ENCODE data around the gene FAM200B. TPM values are rescaled to one million over a fixed set of nuclear protein-coding genes. Genes with fewer than 3 reads are reported as not detected.

FAM200B gene
- total and polyA plus RNA-seq, 2 experiments from 2014 or later: 34.4 to 88.0 TPM

GRCh38 chr4:15667006-15667405, 14.6 kb upstream of the FAM200B start (continued):
- TF ChIP-seq, protein P1, sequence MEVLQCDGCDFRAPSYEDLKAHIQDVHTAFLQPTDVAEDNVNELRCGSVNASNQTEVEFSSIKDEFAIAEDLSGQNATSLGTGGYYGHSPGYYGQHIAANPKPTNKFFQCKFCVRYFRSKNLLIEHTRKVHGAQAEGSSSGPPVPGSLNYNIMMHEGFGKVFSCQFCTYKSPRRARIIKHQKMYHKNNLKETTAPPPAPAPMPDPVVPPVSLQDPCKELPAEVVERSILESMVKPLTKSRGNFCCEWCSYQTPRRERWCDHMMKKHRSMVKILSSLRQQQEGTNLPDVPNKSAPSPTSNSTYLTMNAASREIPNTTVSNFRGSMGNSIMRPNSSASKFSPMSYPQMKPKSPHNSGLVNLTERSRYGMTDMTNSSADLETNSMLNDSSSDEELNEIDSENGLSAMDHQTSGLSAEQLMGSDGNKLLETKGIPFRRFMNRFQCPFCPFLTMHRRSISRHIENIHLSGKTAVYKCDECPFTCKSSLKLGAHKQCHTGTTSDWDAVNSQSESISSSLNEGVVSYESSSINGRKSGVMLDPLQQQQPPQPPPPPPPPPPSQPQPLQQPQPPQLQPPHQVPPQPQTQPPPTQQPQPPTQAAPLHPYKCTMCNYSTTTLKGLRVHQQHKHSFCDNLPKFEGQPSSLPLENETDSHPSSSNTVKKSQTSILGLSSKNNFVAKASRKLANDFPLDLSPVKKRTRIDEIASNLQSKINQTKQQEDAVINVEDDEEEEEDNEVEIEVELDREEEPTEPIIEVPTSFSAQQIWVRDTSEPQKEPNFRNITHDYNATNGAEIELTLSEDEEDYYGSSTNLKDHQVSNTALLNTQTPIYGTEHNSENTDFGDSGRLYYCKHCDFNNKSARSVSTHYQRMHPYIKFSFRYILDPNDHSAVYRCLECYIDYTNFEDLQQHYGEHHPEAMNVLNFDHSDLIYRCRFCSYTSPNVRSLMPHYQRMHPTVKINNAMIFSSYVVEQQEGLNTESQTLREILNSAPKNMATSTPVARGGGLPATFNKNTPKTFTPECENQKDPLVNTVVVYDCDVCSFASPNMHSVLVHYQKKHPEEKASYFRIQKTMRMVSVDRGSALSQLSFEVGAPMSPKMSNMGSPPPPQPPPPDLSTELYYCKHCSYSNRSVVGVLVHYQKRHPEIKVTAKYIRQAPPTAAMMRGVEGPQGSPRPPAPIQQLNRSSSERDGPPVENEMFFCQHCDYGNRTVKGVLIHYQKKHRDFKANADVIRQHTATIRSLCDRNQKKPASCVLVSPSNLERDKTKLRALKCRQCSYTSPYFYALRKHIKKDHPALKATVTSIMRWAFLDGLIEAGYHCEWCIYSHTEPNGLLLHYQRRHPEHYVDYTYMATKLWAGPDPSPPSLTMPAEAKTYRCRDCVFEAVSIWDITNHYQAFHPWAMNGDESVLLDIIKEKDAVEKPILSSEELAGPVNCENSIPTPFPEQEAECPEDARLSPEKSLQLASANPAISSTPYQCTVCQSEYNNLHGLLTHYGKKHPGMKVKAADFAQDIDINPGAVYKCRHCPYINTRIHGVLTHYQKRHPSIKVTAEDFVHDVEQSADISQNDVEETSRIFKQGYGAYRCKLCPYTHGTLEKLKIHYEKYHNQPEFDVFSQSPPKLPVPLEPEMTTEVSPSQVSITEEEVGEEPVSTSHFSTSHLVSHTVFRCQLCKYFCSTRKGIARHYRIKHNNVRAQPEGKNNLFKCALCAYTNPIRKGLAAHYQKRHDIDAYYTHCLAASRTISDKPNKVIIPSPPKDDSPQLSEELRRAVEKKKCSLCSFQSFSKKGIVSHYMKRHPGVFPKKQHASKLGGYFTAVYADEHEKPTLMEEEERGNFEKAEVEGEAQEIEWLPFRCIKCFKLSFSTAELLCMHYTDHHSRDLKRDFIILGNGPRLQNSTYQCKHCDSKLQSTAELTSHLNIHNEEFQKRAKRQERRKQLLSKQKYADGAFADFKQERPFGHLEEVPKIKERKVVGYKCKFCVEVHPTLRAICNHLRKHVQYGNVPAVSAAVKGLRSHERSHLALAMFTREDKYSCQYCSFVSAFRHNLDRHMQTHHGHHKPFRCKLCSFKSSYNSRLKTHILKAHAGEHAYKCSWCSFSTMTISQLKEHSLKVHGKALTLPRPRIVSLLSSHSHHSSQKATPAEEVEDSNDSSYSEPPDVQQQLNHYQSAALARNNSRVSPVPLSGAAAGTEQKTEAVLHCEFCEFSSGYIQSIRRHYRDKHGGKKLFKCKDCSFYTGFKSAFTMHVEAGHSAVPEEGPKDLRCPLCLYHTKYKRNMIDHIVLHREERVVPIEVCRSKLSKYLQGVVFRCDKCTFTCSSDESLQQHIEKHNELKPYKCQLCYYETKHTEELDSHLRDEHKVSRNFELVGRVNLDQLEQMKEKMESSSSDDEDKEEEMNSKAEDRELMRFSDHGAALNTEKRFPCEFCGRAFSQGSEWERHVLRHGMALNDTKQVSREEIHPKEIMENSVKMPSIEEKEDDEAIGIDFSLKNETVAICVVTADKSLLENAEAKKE (CRISPR knock-in tag; IDR thresholded peaks at IDR 0.05): no peak
- TF ChIP-seq EZH2phosphoT487 (IDR thresholded peaks at IDR 0.05; ENCODE audit: unreplicated experiment) (no peak), CREB1 (CRISPR knock-in tag; IDR thresholded peaks at IDR 0.05; ENCODE audit: low read depth) (no peak)

- Mint-ChIP-seq H3K27me3 (ENCODE audit: insufficient read depth, low read depth, poor library complexity) (no peaks in the 10 kb centered on the region), H3K9me3 (no peaks in the 10 kb centered on the region), H3K36me3 (ENCODE audit: low read depth) (peaks cover 23% of the 10 kb centered on the region; the same call in 2 of the 3 replicates), H3K4me3 (no peak overlapping the region), H3K27ac (no peak overlapping the region), H3K4me1 (no peaks in the 10 kb centered on the region)
- ATAC-seq (no peak), DNase-seq (ENCODE audit: low spot score) (no peak)
- no peak overlapping the region for H3K27ac ChIP-seq (ENCODE audit: low read depth)
- no peaks in the 10 kb centered on the region for H3K9me2 ChIP-seq (ENCODE audit: insufficient read depth)
- H4K20me1 ChIP-seq (replicated peaks; ENCODE audit: insufficient read depth): peaks cover 2% of the 10 kb centered on the region
- no peaks in the 10 kb centered on the region for H3K27me3 ChIP-seq (ENCODE audit: insufficient read depth)
- peaks cover 9% of the 10 kb centered on the region for H3K36me3 ChIP-seq (ENCODE audit: insufficient read depth)
- H3K79me2 ChIP-seq (replicated peaks; ENCODE audit: insufficient read depth): peaks cover 35% of the 10 kb centered on the region
- H3K4me3 ChIP-seq: no peak overlapping the region
- H3K4me1 ChIP-seq (ENCODE audit: insufficient read depth): no peaks in the 10 kb centered on the region
- H3K4me2 ChIP-seq: no peak overlapping the region
- H3F3A ChIP-seq (replicated peaks; ENCODE audit: low read depth): no peaks in the 10 kb centered on the region
- H2AFZ ChIP-seq: no peak overlapping the region
- TF ChIP-seq JUNB (IDR thresholded peaks at IDR 0.05; ENCODE audit: unreplicated experiment) (no peak), POLR2AphosphoS5 (IDR thresholded peaks at IDR 0.05; ENCODE audit: low read depth) (no peak), EZH2 (IDR thresholded peaks at IDR 0.05; ENCODE audit: low read depth, unreplicated experiment) (no peak), CTCF (conservative IDR thresholded peaks at IDR 0.05; ENCODE audit: low read depth in 2 of 2) (no peak)
Measured at GRCh38 chr4:15668566-15669435, 12.8 kb upstream of the FAM200B start.

Data from GM23338 (cell line).